DND-41 (cell line): ENCODE data around the gene WFDC9.
"Not testable (repeated sequence)": the region's sequence is repeated elsewhere in the genome, so short reads cannot be mapped to it uniquely, and the experiment has no call there.

Experiments
- CTCF ChIP-seq: IDR thresholded peaks from 2 replicates; pipeline ENCODE4 v1.5.1; 2012; ENCODE audit warnings: borderline replicate concordance, low read length, moderate library complexity, mild to moderate bottlenecking; ENCODE audit not compliant: poor library complexity, severe bottlenecking; ENCODE audit errors: extremely low read depth
- EZH2 ChIP-seq: IDR thresholded peaks from 3 replicates; pipeline ENCODE4 v1.6.1; 2012; ENCODE audit warnings: borderline replicate concordance, low read depth, mild to moderate bottlenecking, moderate library complexity, low read length, inconsistent platforms; ENCODE audit not compliant: severe bottlenecking

GRCh38 chr20:45645869-45646268, 14.8 kb upstream of the WFDC9 start:
- not testable (repeated sequence) for TF ChIP-seq CTCF, EZH2
